Heart left ventricle (tissue), 16 donors: ENCODE measurements around the gene NCS1. TPM values are rescaled to one million over a fixed set of nuclear protein-coding genes. Genes with fewer than 3 reads are reported as not detected.
A peak's percentile ranks its signal among the peaks of the same experiment; 100 is the strongest.

Source experiments
- ATAC-seq, 4 donors: fragments of 200-7000 bp; cut with Tn5 transposase; one replicate each; pipeline ENCODE4 v1.9.1; 2020 to 2022; ENCODE audit warnings: moderate library complexity in 4 of 4, mild to moderate bottlenecking in 3 of 4, moderate number of reproducible peaks in 1 of 4
- DNase-seq, 5 donors: peaks; one replicate each; pipeline ENCODE4 v3.0.0-alpha.2; 2020
- H3K27ac ChIP-seq, 12 donors: fragments of 200-600 bp; sonication (generic) in 4 of 12; one replicate each; pipeline versions ENCODE4 v1.5.0 to v1.8.0; 2016 to 2022; ENCODE audit warnings: mild to moderate bottlenecking in 2 of 12
- H3K27me3 ChIP-seq, 9 donors: fragments of 200-600 bp; sonication (generic) in 2 of 9; one replicate each; pipeline versions ENCODE4 v1.5.1 to v1.8.0; 2016 to 2022; ENCODE audit warnings: mild to moderate bottlenecking in 3 of 9
- H3K36me3 ChIP-seq, 9 donors: fragments of 200-600 bp; sonication (generic) in 2 of 9; one replicate each; pipeline versions ENCODE4 v1.5.0 to v1.8.0; 2018 to 2022; ENCODE audit warnings: mild to moderate bottlenecking in 2 of 9
- H3K4me1 ChIP-seq, 12 donors: fragments of 200-600 bp; sonication (generic) in 4 of 12; one replicate each; pipeline versions ENCODE4 v1.5.0 to v1.8.0; 2016 to 2022; ENCODE audit warnings: mild to moderate bottlenecking in 3 of 12
- H3K4me3 ChIP-seq, 12 donors: fragments of 200-600 bp; sonication (generic) in 4 of 12; one replicate each; pipeline versions ENCODE4 v1.5.0 to v1.8.0; 2017 to 2022; ENCODE audit warnings: mild to moderate bottlenecking in 9 of 12, moderate library complexity in 4 of 12
- H3K9me3 ChIP-seq, 12 donors: fragments of 200-600 bp; sonication (generic) in 4 of 12; one replicate each; pipeline versions ENCODE4 v1.5.0 to v1.8.0; 2016 to 2022; ENCODE audit warnings: mild to moderate bottlenecking in 1 of 12
- POLR2A ChIP-seq, 2 donors: fragments of 450-650 bp; IDR thresholded peaks; one replicate each; pipeline ENCODE4 v1.6.1; 2017; ENCODE audit warnings: antibody characterized with exemption in 2 of 2, mild to moderate bottlenecking in 2 of 2, moderate library complexity in 2 of 2
- WGBS, 4 donors: extraction: QIAGEN DNeasy Blood & Tissue Kit in 2 of 4; methylation state at CpG; one replicate each; pipeline versions ENCODE4 v1.1.5 to v1.1.7; 2013 to 2018; 5-methylcytosine and 5-hydroxymethylcytosine counted together
- intact Hi-C, 10 donors: fragments of 100-400 bp; cut with DNase I; formaldehyde crosslinking; loops; one replicate each; pipeline versions ENCODE4 v1.11.1 to v1.14.2; 2022
- polyA plus RNA-seq, 2 donors: library from polyadenylated mRNA; stranded (reverse); fragments of 200-250 nt; gene quantifications; one replicate each; pipeline ENCODE4 v1.2.3, GENCODE V29; 2013
- total RNA-seq, 9 donors: library from RNA; depleted of rRNA in 2 of 9; stranded (reverse); fragments of >200 nt in 2 of 9; fragmentation: NEBNext Ultra II Directional in 3 of 9; extraction: Animal tissue kit (Norgen Biotek cat#: 25700) in 3 of 9; gene quantifications; one replicate each; pipeline versions ENCODE4 v1.1.0 to v1.2.4, GENCODE V29; 2016 to 2023
- TF ChIP-seq, protein P1 (sequence below), 12 donors: fragments of 200-600 bp; sonication (generic) in 4 of 12; IDR thresholded peaks; one replicate each; pipeline versions ENCODE4 v1.5.0 to v1.8.0; 2018 to 2022; ENCODE audit warnings: antibody characterized with exemption in 12 of 12, mild to moderate bottlenecking in 5 of 12
- donor health status: ischemic (EF 13 %, LVEDD 7.1; RV severe dilation, severe dysfunction).
- donor health status: healthy with polysubstance abuse.
- donor health status: DM: no; HTN: yes; CAD: no.
- donor health status: DM: no; HTN: no; CAD: no.
- donor health status: ischemic (EF 25% LVEDD 6.9; RV normal size, moderate dysfunction).
- donor health status: ischemic (EF 25% LVEDD 5.7; RV mildly dilated, moderate dysfunction).
- donor health status: healthy.
- donor health status: DM: yes; HTN: yes; CAD: no.
- donor health status: ischemic (EF 35%, LVEDD 5.7; RV mildly dilated, moderate dysfunction).
- donor health status: nonischemic (EF 11% LVEDD 7.7; RV severe dilation, severe dysfunction).
- donor health status: DM: yes; HTN: yes; CAD: no.
- donor health status: PGD.
- donor health status: ischemic (EF 29% LVEDD 5.4; RV normal size, mild dysfunction).
- donor health status: nonischemic (EF 23%, LVEDD 6.1; RV moderate dilation, normal function).

NCS1 gene
- total and polyA plus RNA-seq, 11 donors: 2.3 to 15.9 (median 9.4) TPM

DNA sequence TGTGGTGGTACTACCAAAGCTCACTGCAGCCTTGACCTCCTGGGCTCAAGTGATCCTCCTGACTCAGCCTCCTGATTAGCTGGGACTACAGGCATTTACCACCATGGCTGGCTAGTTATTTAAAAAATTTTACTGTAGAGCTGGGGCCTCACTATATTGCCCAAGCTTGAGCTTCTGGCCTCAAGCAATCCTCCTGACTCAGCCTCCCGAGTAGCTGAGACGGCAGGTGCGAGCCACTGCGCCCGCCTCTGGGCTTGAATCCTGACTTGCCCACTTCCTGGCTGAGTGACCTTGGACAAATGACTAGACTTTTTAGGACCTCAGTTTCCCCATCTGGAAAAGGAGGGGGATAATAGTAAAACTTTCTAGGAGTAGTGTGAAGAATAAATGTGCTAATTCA is 32.1 kb downstream of the NCS1 start:
- H3K4me1 ChIP-seq: peaks cover 0 to 9% (median 0%) of the 10 kb centered on the region in 12 donors
- 96 to 97% (median 96%) methylated on average over 5 of the region's 5 CpGs for WGBS, 4 donors
- no peaks in the 10 kb centered on the region for H3K36me3 ChIP-seq
- TF ChIP-seq, protein P1, sequence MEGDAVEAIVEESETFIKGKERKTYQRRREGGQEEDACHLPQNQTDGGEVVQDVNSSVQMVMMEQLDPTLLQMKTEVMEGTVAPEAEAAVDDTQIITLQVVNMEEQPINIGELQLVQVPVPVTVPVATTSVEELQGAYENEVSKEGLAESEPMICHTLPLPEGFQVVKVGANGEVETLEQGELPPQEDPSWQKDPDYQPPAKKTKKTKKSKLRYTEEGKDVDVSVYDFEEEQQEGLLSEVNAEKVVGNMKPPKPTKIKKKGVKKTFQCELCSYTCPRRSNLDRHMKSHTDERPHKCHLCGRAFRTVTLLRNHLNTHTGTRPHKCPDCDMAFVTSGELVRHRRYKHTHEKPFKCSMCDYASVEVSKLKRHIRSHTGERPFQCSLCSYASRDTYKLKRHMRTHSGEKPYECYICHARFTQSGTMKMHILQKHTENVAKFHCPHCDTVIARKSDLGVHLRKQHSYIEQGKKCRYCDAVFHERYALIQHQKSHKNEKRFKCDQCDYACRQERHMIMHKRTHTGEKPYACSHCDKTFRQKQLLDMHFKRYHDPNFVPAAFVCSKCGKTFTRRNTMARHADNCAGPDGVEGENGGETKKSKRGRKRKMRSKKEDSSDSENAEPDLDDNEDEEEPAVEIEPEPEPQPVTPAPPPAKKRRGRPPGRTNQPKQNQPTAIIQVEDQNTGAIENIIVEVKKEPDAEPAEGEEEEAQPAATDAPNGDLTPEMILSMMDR (IDR thresholded peaks at IDR 0.05): no peak
- no peak for TF ChIP-seq POLR2A (IDR thresholded peaks at IDR 0.05)
- ATAC-seq (no peak), DNase-seq (no peak)
- intact Hi-C loops: no loop called here
- H3K4me3 ChIP-seq: no peak overlapping the region
- no peaks in the 10 kb centered on the region for H3K9me3 ChIP-seq
- H3K27ac ChIP-seq: peak overlapping the region in 1 of 12 donors; percentile 43
- no peaks in the 10 kb centered on the region for H3K27me3 ChIP-seq

GRCh38 chr9:130204959-130205358 is 32.8 kb downstream of the NCS1 start:
- Histone ChIP-seq H3K27me3 (no peaks in the 10 kb centered on the region), H3K9me3 (no peaks in the 10 kb centered on the region), H3K36me3 (no peaks in the 10 kb centered on the region), H3K27ac (peak overlapping the region in 1 of 12 donors; percentile 43), H3K4me1 (peaks cover 0 to 3% (median 0%) of the 10 kb centered on the region in 12 donors), H3K4me3 (no peak overlapping the region)
- 83 to 86% (median 85%) methylated on average over 12 of the region's 12 CpGs for WGBS, 4 donors
- no peak for ATAC-seq
- TF ChIP-seq POLR2A (IDR thresholded peaks at IDR 0.05): no peak
- TF ChIP-seq, protein P1 (IDR thresholded peaks at IDR 0.05): no peak
- DNase-seq: no peak
- intact Hi-C loops: no loop called here

GRCh38 chr9:130205912-130206311 is 33.7 kb downstream of the NCS1 start:
- intact Hi-C loops: no loop called here
- no peaks in the 10 kb centered on the region for H3K9me3 ChIP-seq
- ATAC-seq (no peak), DNase-seq (no peak)
- H3K27me3 ChIP-seq: no peaks in the 10 kb centered on the region
- WGBS, 4 donors: 92 to 96% (median 93%) methylated on average over 5 of the region's 5 CpGs
- no peaks in the 10 kb centered on the region for H3K36me3 ChIP-seq
- peak overlapping the region in 1 of 12 donors; percentile 69 for H3K27ac ChIP-seq
- H3K4me3 ChIP-seq: no peak overlapping the region
- no peak for TF ChIP-seq POLR2A (IDR thresholded peaks at IDR 0.05)
- TF ChIP-seq, protein P1 (IDR thresholded peaks at IDR 0.05): no peak
- no peaks in the 10 kb centered on the region for H3K4me1 ChIP-seq

DNA sequence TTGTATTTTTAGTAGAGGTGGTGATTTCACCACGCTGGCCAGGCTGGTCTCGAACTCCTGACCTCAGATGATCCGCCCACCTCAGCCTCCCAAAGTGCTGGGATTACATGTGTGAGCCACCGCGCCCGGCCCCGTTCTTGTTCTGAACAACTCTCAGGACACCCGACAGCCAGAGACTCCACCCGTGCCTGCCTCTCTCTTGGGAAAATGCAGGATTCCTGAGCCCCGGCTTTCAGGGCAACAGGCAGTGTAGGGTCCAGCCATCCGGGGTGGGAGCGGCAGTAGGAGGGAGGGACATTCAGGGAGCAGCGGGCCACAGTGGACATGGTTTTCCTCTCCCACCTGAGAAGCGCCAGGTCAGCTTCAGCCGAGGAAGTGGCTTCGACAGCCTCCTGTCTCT is 34.4 kb downstream of the NCS1 start:
- no peak for DNase-seq
- no peaks in the 10 kb centered on the region for H3K9me3 ChIP-seq
- no peak for ATAC-seq
- no peaks in the 10 kb centered on the region for H3K36me3 ChIP-seq
- intact Hi-C loops: no loop called here
- WGBS, 4 donors: 82 to 94% (median 89%) methylated on average over 13 to 16 of the region's 16 CpGs
- H3K4me1 ChIP-seq: no peaks in the 10 kb centered on the region
- no peaks in the 10 kb centered on the region for H3K27me3 ChIP-seq
- H3K27ac ChIP-seq: peak overlapping the region in 1 of 12 donors; percentile 69
- no peak overlapping the region for H3K4me3 ChIP-seq
- no peak for TF ChIP-seq POLR2A (IDR thresholded peaks at IDR 0.05)
- TF ChIP-seq, protein P1 (IDR thresholded peaks at IDR 0.05): no peak
